ENCODE measurements around the gene MYO7A. TPM values are rescaled to one million over a fixed set of nuclear protein-coding genes. Genes with fewer than 3 reads are reported as not detected.

MYO7A gene
- total RNA-seq, 1 donor from 2014 or later, result 0.97 TPM

- Mint-ChIP-seq H3K4me3 (no peak overlapping the region), H3K27me3 (ENCODE audit: insufficient read depth, low read depth) (peaks cover 17% of the 10 kb centered on the region), H3K9me3 (no peaks in the 10 kb centered on the region), H3K27ac (no peak overlapping the region), H3K4me1 (peaks cover 3% of the 10 kb centered on the region), H3K36me3 (no peaks in the 10 kb centered on the region)
- H4K20me1 ChIP-seq (ENCODE audit: low read depth), result no peaks in the 10 kb centered on the region
- H3K9ac ChIP-seq, result no peak overlapping the region
- H3K27me3 ChIP-seq, result no peaks in the 10 kb centered on the region
- H3K4me3 ChIP-seq, result no peak overlapping the region
- no peaks in the 10 kb centered on the region for H3K4me1 ChIP-seq
- no peak overlapping the region for H3K27ac ChIP-seq
- no peak overlapping the region for H3K4me2 ChIP-seq
- no peak for DNase-seq (ENCODE audit: low spot score)
- no peak overlapping the region for H2AFZ ChIP-seq (replicated peaks)
- no peaks in the 10 kb centered on the region for H3F3A ChIP-seq (ENCODE audit: low read depth)
- TF ChIP-seq EZH2phosphoT487 (IDR thresholded peaks at IDR 0.05) (no peak), CTCF (IDR thresholded peaks at IDR 0.05) (no peak), EZH2 (IDR thresholded peaks at IDR 0.05) (no peak)
- no peaks in the 10 kb centered on the region for H3K36me3 ChIP-seq
- no peaks in the 10 kb centered on the region for H3K9me3 ChIP-seq (ENCODE audit: low read depth)
- H3K79me2 ChIP-seq (ENCODE audit: low read depth), result no peaks in the 10 kb centered on the region
Measured at GRCh38 chr11:77158041-77158695, 30.1 kb downstream of the MYO7A start.

- no peaks in the 10 kb centered on the region for H3K36me3 Mint-ChIP-seq
- Histone ChIP-seq H3K9me3 (ENCODE audit: low read depth) (no peaks in the 10 kb centered on the region), H3K4me2 (no peak overlapping the region), H3K36me3 (no peaks in the 10 kb centered on the region), H3F3A (ENCODE audit: low read depth) (no peaks in the 10 kb centered on the region), H3K4me1 (no peaks in the 10 kb centered on the region), H4K20me1 (ENCODE audit: low read depth) (no peaks in the 10 kb centered on the region), H3K9ac (no peak overlapping the region), H3K79me2 (ENCODE audit: low read depth) (no peaks in the 10 kb centered on the region), H3K27ac (no peak overlapping the region), H2AFZ (replicated peaks) (no peak overlapping the region), H3K4me3 (no peak overlapping the region), H3K27me3 (no peaks in the 10 kb centered on the region)
- DNase-seq (ENCODE audit: low spot score), result no peak
- peaks cover 15% of the 10 kb centered on the region for H3K27me3 Mint-ChIP-seq (ENCODE audit: insufficient read depth, low read depth)
- TF ChIP-seq CTCF (IDR thresholded peaks at IDR 0.05), result no peak
- TF ChIP-seq EZH2 (IDR thresholded peaks at IDR 0.05), result no peak
- no peak for TF ChIP-seq EZH2phosphoT487 (IDR thresholded peaks at IDR 0.05)
- no peaks in the 10 kb centered on the region for H3K4me1 Mint-ChIP-seq
- H3K27ac Mint-ChIP-seq, result peak overlapping the region; percentile 34
- H3K9me3 Mint-ChIP-seq, result no peaks in the 10 kb centered on the region
- H3K4me3 Mint-ChIP-seq, result no peak overlapping the region
Measured at GRCh38 chr11:77159219-77159936, 31.3 kb downstream of the MYO7A start.

- no peaks in the 10 kb centered on the region for H3K36me3 Mint-ChIP-seq
- Histone ChIP-seq H3K4me1 (no peaks in the 10 kb centered on the region), H3K4me2 (no peak overlapping the region), H3K27ac (no peak overlapping the region), H3K9ac (no peak overlapping the region), H3K27me3 (no peaks in the 10 kb centered on the region), H2AFZ (replicated peaks) (no peak overlapping the region), H4K20me1 (ENCODE audit: low read depth) (no peaks in the 10 kb centered on the region), H3K4me3 (no peak overlapping the region), H3K36me3 (no peaks in the 10 kb centered on the region), H3K79me2 (ENCODE audit: low read depth) (no peaks in the 10 kb centered on the region), H3F3A (ENCODE audit: low read depth) (no peaks in the 10 kb centered on the region), H3K9me3 (ENCODE audit: low read depth) (no peaks in the 10 kb centered on the region)
- DNase-seq (ENCODE audit: low spot score), result no peak
- H3K4me1 Mint-ChIP-seq, result no peaks in the 10 kb centered on the region
- peak overlapping the region; percentile 34 for H3K27ac Mint-ChIP-seq
- TF ChIP-seq CTCF (IDR thresholded peaks at IDR 0.05) (no peak), EZH2phosphoT487 (IDR thresholded peaks at IDR 0.05) (no peak), EZH2 (IDR thresholded peaks at IDR 0.05) (no peak)
- H3K9me3 Mint-ChIP-seq, result no peaks in the 10 kb centered on the region
- H3K4me3 Mint-ChIP-seq, result no peak overlapping the region
- peaks cover 15% of the 10 kb centered on the region for H3K27me3 Mint-ChIP-seq (ENCODE audit: insufficient read depth, low read depth)
Measured at GRCh38 chr11:77159937-77160495, 32.0 kb downstream of the MYO7A start.
